Measurements from ENCODE around the gene SLAMF7.

- no peak for TF ChIP-seq POLR2A (IDR thresholded peaks at IDR 0.05)
- no peak for TF ChIP-seq CTCF (IDR thresholded peaks at IDR 0.05)
These were observed 28.4 kb upstream of the SLAMF7 start for GRCh38 chr1:160710517-160711252.
